Spleen (tissue), 7 donors: ENCODE data around the gene NCF2.
"Not testable (repeated sequence)": the region's sequence is repeated elsewhere in the genome, so short reads cannot be mapped to it uniquely, and the experiment has no call there.

Experiments used
- CTCF ChIP-seq, 11 experiments: fragments of 200-600 bp in 7 of 11; fragments of 450-650 bp in 4 of 11; sonication (generic) in 4 of 11; IDR thresholded peaks in 8 of 11; conservative IDR thresholded peaks in 3 of 11; 1 replicate in 7 of 11; 2 replicates in 4 of 11; pipeline versions ENCODE4 v1.4.0 to v1.8.0; 2016 to 2021; ENCODE audit warnings: antibody characterized with exemption in 11 of 11, inconsistent platforms in 4 of 11, mild to moderate bottlenecking in 1 of 11
- POLR2A ChIP-seq, 3 donors: fragments of 450-650 bp; IDR thresholded peaks; one replicate each; pipeline ENCODE4 v1.5.1; 2017; ENCODE audit warnings: antibody characterized with exemption in 3 of 3, mild to moderate bottlenecking in 1 of 3
- donor health status: DM: no; HTN: no; CAD: no; lungs with moderate emphysema.
- donor health status: DM: no; HTN: no; CAD: no.
- donor health status: DM: no; HTN: no; CAD: no.

- TF ChIP-seq CTCF (IDR thresholded peaks at IDR 0.05 in 8 of 11, conservative IDR thresholded peaks at IDR 0.05 in 3 of 11); POLR2A (IDR thresholded peaks at IDR 0.05): not testable (repeated sequence)
Observed at GRCh38 chr1:183626236-183626635, 36.0 kb upstream of the NCF2 start.
